HCT116 (cell line): ENCODE results near the gene C20orf204. TPM values are rescaled to one million over a fixed set of nuclear protein-coding genes. Genes with fewer than 3 reads are reported as not detected.

Experiments used
- ATAC-seq: fragments of 200-7000 bp; cut with Tn5 transposase; 2 replicates; pipeline ENCODE4 v1.9.1; 2020; ENCODE audit warnings: mild to moderate bottlenecking, moderate library complexity
- BruUV-seq: library from RNA; stranded (reverse); fragments of 400-500 nt; replicated peaks from 2 replicates; lab custom pipeline; 2021; lab: Mats Ljungman, UMichigan
- CTCF ChIA-PET: fragments of 300-600 bp; sonication (Branson Sonifier 250); formaldehyde crosslinking; loops from one replicate; lab custom pipeline; 2021; ENCODE audit warnings: antibody characterized with exemption; lab: Charles Lee
- POLR2A ChIA-PET: fragments of 300-600, 350-600 bp; sonication (Branson Sonifier 250); formaldehyde crosslinking; loops from one replicate; lab custom pipeline; 2021; ENCODE audit warnings: antibody characterized with exemption; lab: Charles Lee
- RAD21 ChIA-PET, 2 experiments: fragments of 300-600 bp; sonication (Branson Sonifier 250); formaldehyde crosslinking; loops; one replicate each; lab custom pipeline; 2023; ENCODE audit warnings: low total read pairs in 2 of 2; ENCODE audit not compliant: uncharacterized antibody in 2 of 2, unreplicated experiment in 2 of 2, low non-redundant PET in 1 of 2; lab: Charles Lee
- DNase-seq: peaks from one replicate; pipeline ENCODE4 v3.0.0-alpha.2; 2010; ENCODE audit warnings: low read depth, low spot score
- H2AFZ ChIP-seq: fragments of 200-600 bp; shearing (Covaris generic), sonication (generic); 2 replicates; pipeline ENCODE4 v1.6.1; 2017; ENCODE audit warnings: low read depth, mixed run types, mixed read lengths, antibody characterized with exemption, low read length; ENCODE audit not compliant: poor library complexity, severe bottlenecking
- H3K27ac ChIP-seq: 2 replicates; pipeline ENCODE4 v1.5.1; 2012; ENCODE audit warnings: low read depth, low read length
- H3K27me3 ChIP-seq: fragments of 200-600 bp; sonication (generic); 2 replicates; pipeline ENCODE4 v1.6.1; 2016; ENCODE audit warnings: mixed run types, low read length, mixed read lengths; ENCODE audit not compliant: insufficient read depth
- H3K36me3 ChIP-seq, 2 experiments: fragments of 200-500 bp in 1 of 2; fragments of 200-600 bp in 1 of 2; sonication (Bioruptor generic) in 1 of 2; sonication (generic) in 1 of 2; 2 replicates each; pipeline versions ENCODE4 v1.5.1 to v1.6.1; 2014 to 2016; ENCODE audit warnings: low read length in 2 of 2, inconsistent platforms in 1 of 2, mixed read lengths in 1 of 2, mixed run types in 1 of 2; ENCODE audit not compliant: insufficient read depth in 2 of 2, control insufficient read depth in 1 of 2
- H3K4me1 ChIP-seq, 2 experiments: fragments of 200-600 bp in 1 of 2; sonication (generic) in 1 of 2; 2 replicates each; pipeline versions ENCODE4 v1.5.1 to v1.6.1; 2012 to 2017; ENCODE audit warnings: low read length in 2 of 2, inconsistent platforms in 1 of 2, mild to moderate bottlenecking in 1 of 2, mixed read lengths in 1 of 2, mixed run types in 1 of 2, moderate library complexity in 1 of 2; ENCODE audit not compliant: insufficient read depth in 2 of 2, control insufficient read depth in 1 of 2
- H3K4me2 ChIP-seq: fragments of 200-600 bp; sonication (generic); 2 replicates; pipeline ENCODE4 v1.6.1; 2017; ENCODE audit warnings: mixed run types, low read length, mixed read lengths
- H3K4me3 ChIP-seq, 2 experiments: fragments of 200-600 bp in 1 of 2; sonication (generic) in 1 of 2; replicated peaks in 1 of 2; 2 replicates each; pipeline ENCODE4 v1.5.1; 2011 to 2016; ENCODE audit warnings: low read length in 2 of 2, control low read depth in 1 of 2, low read depth in 1 of 2, mild to moderate bottlenecking in 1 of 2, mixed read lengths in 1 of 2, mixed run types in 1 of 2
- H3K79me2 ChIP-seq: fragments of 200-600 bp; sonication (generic); 2 replicates; pipeline ENCODE4 v1.6.1; 2017; ENCODE audit warnings: mild to moderate bottlenecking, mixed run types, low read length, moderate library complexity, mixed read lengths; ENCODE audit not compliant: insufficient read depth
- H3K9ac ChIP-seq: fragments of 200-600 bp; sonication (generic); 2 replicates; pipeline ENCODE4 v1.6.1; 2016; ENCODE audit warnings: low read length, mixed read lengths
- H3K9me2 ChIP-seq: fragments of 200-600 bp; sonication (generic), shearing (Covaris generic); 2 replicates; pipeline ENCODE4 v1.6.1; 2017; ENCODE audit warnings: mixed run types, mild to moderate bottlenecking, moderate library complexity; ENCODE audit not compliant: insufficient read depth
- H3K9me3 ChIP-seq, 2 experiments: fragments of 200-500 bp in 1 of 2; fragments of 200-600 bp in 1 of 2; sonication (Bioruptor generic) in 1 of 2; sonication (generic) in 1 of 2; 2 replicates each; pipeline ENCODE4 v1.6.1; 2014 to 2017; ENCODE audit warnings: low read length in 2 of 2, mixed read lengths in 2 of 2, inconsistent platforms in 1 of 2, low read depth in 1 of 2, mild to moderate bottlenecking in 1 of 2, mixed run types in 1 of 2, moderate library complexity in 1 of 2; ENCODE audit not compliant: control insufficient read depth in 1 of 2, insufficient read depth in 1 of 2
- H4K20me1 ChIP-seq: fragments of 200-600 bp; sonication (generic), shearing (Covaris generic); 2 replicates; pipeline ENCODE4 v1.6.1; 2017; ENCODE audit warnings: mixed run types, mild to moderate bottlenecking, moderate library complexity; ENCODE audit not compliant: insufficient read depth
- CBX3 ChIP-seq: IDR thresholded peaks from 2 replicates; pipeline ENCODE4 v1.6.1; 2012; ENCODE audit warnings: low read depth
- CTCF ChIP-seq, 3 experiments: fragments of 200-600 bp in 1 of 3; sonication (generic) in 1 of 3; IDR thresholded peaks in 2 of 3; conservative IDR thresholded peaks in 1 of 3; 2 replicates each; pipeline ENCODE4 v1.5.1; 2012 to 2017; ENCODE audit warnings: low read depth in 2 of 3, low read length in 2 of 3, antibody characterized with exemption in 1 of 3, borderline replicate concordance in 1 of 3, control low read depth in 1 of 3, mild to moderate bottlenecking in 1 of 3, mixed read lengths in 1 of 3, mixed run types in 1 of 3, moderate library complexity in 1 of 3; ENCODE audit not compliant: insufficient read depth in 1 of 3
- EGR1 ChIP-seq: IDR thresholded peaks from 2 replicates; pipeline ENCODE4 v1.6.1; 2012; ENCODE audit warnings: low read depth
- EZH2 ChIP-seq: fragments of 200-600 bp; sonication (generic); IDR thresholded peaks from 2 replicates; pipeline ENCODE4 v1.6.1; 2017; ENCODE audit warnings: antibody characterized with exemption, mixed run types
- EZH2phosphoT487 ChIP-seq: fragments of 200-600 bp; IDR thresholded peaks from 2 replicates; pipeline ENCODE4 v1.6.1; 2018; ENCODE audit warnings: antibody characterized with exemption, borderline replicate concordance
- FOSL1 ChIP-seq: IDR thresholded peaks from 2 replicates; pipeline ENCODE4 v1.6.1; 2012; ENCODE audit warnings: low read depth
- JUND ChIP-seq: IDR thresholded peaks from 2 replicates; pipeline ENCODE4 v1.6.1; 2012
- MAX ChIP-seq: IDR thresholded peaks from 2 replicates; pipeline ENCODE4 v1.6.1; 2012
- POLR2A ChIP-seq: IDR thresholded peaks from 2 replicates; pipeline ENCODE4 v1.7.0; 2011; ENCODE audit warnings: borderline replicate concordance; ENCODE audit not compliant: insufficient read depth, insufficient read length; ENCODE audit errors: extremely low read depth
- RAD21 ChIP-seq: IDR thresholded peaks from 2 replicates; pipeline ENCODE4 v1.6.1; 2012; ENCODE audit warnings: low read depth, mild to moderate bottlenecking
- REST ChIP-seq: IDR thresholded peaks from 2 replicates; pipeline ENCODE4 v1.6.1; 2012; ENCODE audit warnings: low read depth
- SIN3A ChIP-seq: IDR thresholded peaks from 2 replicates; pipeline ENCODE4 v1.6.1; 2012; ENCODE audit warnings: low read depth
- SP1 ChIP-seq: IDR thresholded peaks from 2 replicates; pipeline ENCODE4 v1.6.1; 2012; ENCODE audit warnings: low read depth
- SRF ChIP-seq: IDR thresholded peaks from 2 replicates; pipeline ENCODE4 v1.6.1; 2012; ENCODE audit warnings: low read depth
- TCF7L2 ChIP-seq: IDR thresholded peaks from 2 replicates; pipeline ENCODE4 v1.7.0; 2011; ENCODE audit warnings: borderline replicate concordance, inconsistent platforms; ENCODE audit not compliant: insufficient read depth, insufficient read length; ENCODE audit errors: extremely low read depth
- YY1 ChIP-seq: IDR thresholded peaks from 2 replicates; pipeline ENCODE4 v1.6.1; 2011; ENCODE audit warnings: low read length, low read depth, moderate library complexity, mild to moderate bottlenecking; ENCODE audit not compliant: insufficient replicate concordance; ENCODE audit errors: extremely low read depth
- ZFX ChIP-seq: fragments of 450-650 bp; IDR thresholded peaks from 2 replicates; pipeline ENCODE4 v1.6.1; 2017
- intact Hi-C: fragments of 100-400 bp; cut with micrococcal nuclease; formaldehyde crosslinking; loops from 2 replicates; pipeline ENCODE4 v1.10.0; 2022
- total RNA-seq: library from RNA; stranded (reverse); gene quantifications from one replicate; pipeline ENCODE4 v1.2.1, GENCODE V29; 2021; ENCODE audit not compliant: unreplicated experiment

C20orf204 gene
- total RNA-seq, 1 experiment from 2014 or later: 2.5 TPM

- POLR2A ChIA-PET: no interaction called here
- RAD21 ChIA-PET: no interaction called here
- TF ChIP-seq REST (no peak), RAD21 (no peak), FOSL1 (no peak), CTCF (IDR thresholded peaks at IDR 0.05 in 2 of 3, conservative IDR thresholded peaks at IDR 0.05 in 1 of 3; ENCODE audit: borderline replicate concordance in 1 of 3, insufficient read depth in 1 of 3, low read depth in 2 of 3, low read length in 2 of 3) (no peak), SIN3A (no peak), EGR1 (no peak), YY1 (no peak), TCF7L2 (no peak), MAX (no peak), POLR2A (no peak), SRF (no peak), SP1 (no peak), JUND (no peak), EZH2phosphoT487 (no peak), EZH2 (no peak), ZFX (no peak), CBX3 (no peak)
- TF ChIP-seq, all 23 proteins: peak for 0
- ATAC-seq: no peak
- DNase-seq: no peak
- Histone ChIP-seq H3K27ac (no peak overlapping the region), H3K36me3 (peaks cover 37 to 44% of the 10 kb centered on the region in 2 experiments), H3K9me3 (no peaks in the 10 kb centered on the region), H3K4me1 (no peaks in the 10 kb centered on the region), H2AFZ (no peak overlapping the region), H3K4me3 (no peak overlapping the region), H3K9ac (no peak overlapping the region), H3K27me3 (no peaks in the 10 kb centered on the region), H3K4me2 (no peak overlapping the region), H3K9me2 (no peaks in the 10 kb centered on the region), H3K79me2 (no peaks in the 10 kb centered on the region), H4K20me1 (no peaks in the 10 kb centered on the region)
- CTCF ChIA-PET: interaction anchor here (0.6 kb wide), 1 partner anchor 38 kb away, joined by 3 read pairs; no protein-coding TSS in a partner anchor
- intact Hi-C loops: no loop called here
- no TSS peak for BruUV-seq
These were observed 12.4 kb upstream of the C20orf204 start for GRCh38 chr20:64023361-64024140.
